H1 (cell line): ENCODE measurements around the gene LCLAT1. TPM values are rescaled to one million over a fixed set of nuclear protein-coding genes. Genes with fewer than 3 reads are reported as not detected.

ENCODE experiments used
- CTCF ChIA-PET: fragments of 300-600 bp; sonication (Branson Sonifier 250); formaldehyde crosslinking; loops from one replicate; lab custom pipeline; 2021; ENCODE audit not compliant: partially characterized antibody; lab: Charles Lee
- POLR2A ChIA-PET: fragments of 300-600 bp; sonication (Branson Sonifier 250); formaldehyde crosslinking; loops from one replicate; lab custom pipeline; 2021; ENCODE audit warnings: inconsistent platforms; ENCODE audit not compliant: partially characterized antibody; lab: Charles Lee
- DNase-seq, 2 experiments: peaks; one replicate each; pipeline versions ENCODE4 v3.0.0 to v3.0.0-alpha.2; 2010 to 2022; ENCODE audit warnings: low spot score in 2 of 2, low read depth in 1 of 2, mixed read lengths in 1 of 2
- FAIRE-seq: peaks from 2 replicates; lab custom pipeline; 2011; peaks lifted over from hg19 to GRCh38; lab: Jason Lieb, UNC
- H2AFZ ChIP-seq: 2 replicates; pipeline ENCODE4 v1.8.1; 2012; ENCODE audit warnings: low read length, inconsistent platforms
- H2AK5ac ChIP-seq: 2 replicates; pipeline ENCODE4 v1.6.1; 2013; ENCODE audit warnings: low read depth, low read length
- H2BK120ac ChIP-seq: replicated peaks from 2 replicates; pipeline ENCODE3; 2013; ENCODE audit warnings: low read depth, low read length, inconsistent platforms
- H2BK12ac ChIP-seq: 2 replicates; pipeline ENCODE4 v1.6.1; 2013; ENCODE audit warnings: low read depth, low read length
- H2BK15ac ChIP-seq: 2 replicates; pipeline ENCODE4 v1.6.1; 2013; ENCODE audit warnings: low read length
- H2BK20ac ChIP-seq: 2 replicates; pipeline ENCODE4 v1.6.1; 2013; ENCODE audit warnings: low read length
- H2BK5ac ChIP-seq: 2 replicates; pipeline ENCODE4 v1.6.1; 2013; ENCODE audit warnings: low read depth, low read length
- H3K14ac ChIP-seq: 2 replicates; pipeline ENCODE4 v1.6.1; 2013; ENCODE audit warnings: inconsistent platforms; ENCODE audit not compliant: insufficient read length
- H3K18ac ChIP-seq: 2 replicates; pipeline ENCODE4 v1.6.1; 2013; ENCODE audit warnings: low read length; ENCODE audit errors: extremely low read depth
- H3K23ac ChIP-seq: 2 replicates; pipeline ENCODE4 v1.6.1; 2013; ENCODE audit warnings: inconsistent platforms; ENCODE audit not compliant: insufficient read length
- H3K23me2 ChIP-seq: 2 replicates; pipeline ENCODE4 v1.6.1; 2013; ENCODE audit warnings: low read depth, low read length
- H3K27ac ChIP-seq: 2 replicates; pipeline ENCODE4 v1.6.1; 2011; ENCODE audit warnings: low read depth, low read length, inconsistent platforms
- H3K27me3 ChIP-seq, 4 experiments: replicated peaks in 1 of 4; 1 replicate in 1 of 4; 2 replicates in 3 of 4; pipeline versions ENCODE4 v1.6.1 to v1.8.1; 2011 to 2013; ENCODE audit warnings: low read length in 3 of 4, mild to moderate bottlenecking in 3 of 4, inconsistent platforms in 2 of 4, mixed read lengths in 2 of 4, moderate library complexity in 1 of 4; ENCODE audit not compliant: control insufficient read depth in 3 of 4, insufficient read depth in 3 of 4; ENCODE audit errors: extremely low read depth in 1 of 4
- H3K36me3 ChIP-seq, 4 experiments: 2 replicates each; pipeline versions ENCODE4 v1.6.1 to v1.8.1; 2011 to 2013; ENCODE audit warnings: mild to moderate bottlenecking in 4 of 4, low read length in 3 of 4, moderate library complexity in 2 of 4, control low read depth in 1 of 4, inconsistent platforms in 1 of 4; ENCODE audit not compliant: insufficient read depth in 4 of 4, control insufficient read depth in 2 of 4
- H3K4ac ChIP-seq: replicated peaks from 2 replicates; pipeline ENCODE3; 2013; ENCODE audit warnings: low read length, low read depth, mixed read lengths, inconsistent platforms; ENCODE audit not compliant: insufficient read length
- H3K4me1 ChIP-seq, 4 experiments: replicated peaks in 1 of 4; 1 replicate in 1 of 4; 2 replicates in 3 of 4; pipeline versions ENCODE4 v1.6.1 to v1.8.1; 2011 to 2013; ENCODE audit warnings: low read length in 3 of 4, inconsistent platforms in 2 of 4, mixed read lengths in 1 of 4; ENCODE audit not compliant: insufficient read depth in 4 of 4, control insufficient read depth in 3 of 4
- H3K4me2 ChIP-seq, 2 experiments: 2 replicates each; pipeline versions ENCODE4 v1.6.1 to v1.8.1; 2011 to 2013; ENCODE audit warnings: low read depth in 2 of 2, low read length in 2 of 2, control low read depth in 1 of 2, inconsistent platforms in 1 of 2, mild to moderate bottlenecking in 1 of 2; ENCODE audit not compliant: insufficient read depth in 1 of 2
- H3K4me3 ChIP-seq, 4 experiments: fragments of 200-600, 300-600 bp in 1 of 4; sonication (generic), shearing (Covaris generic), sonication (Bioruptor Twin) in 1 of 4; 2 replicates each; pipeline versions ENCODE4 v1.5.1 to v1.8.1; 2011 to 2016; ENCODE audit warnings: low read length in 4 of 4, low read depth in 3 of 4, control low read depth in 2 of 4, inconsistent platforms in 2 of 4, mild to moderate bottlenecking in 2 of 4, mixed read lengths in 1 of 4, moderate library complexity in 1 of 4; ENCODE audit not compliant: insufficient read depth in 2 of 4; ENCODE audit errors: extremely low read depth in 1 of 4
- H3K56ac ChIP-seq: replicated peaks from 2 replicates; pipeline ENCODE3; 2013; ENCODE audit warnings: low read depth, mild to moderate bottlenecking, mixed read lengths, low read length, inconsistent platforms; ENCODE audit not compliant: insufficient read length
- H3K79me1 ChIP-seq: 2 replicates; pipeline ENCODE4 v1.6.1; 2013; ENCODE audit warnings: low read depth, low read length, control low read depth
- H3K79me2 ChIP-seq, 2 experiments: 2 replicates each; pipeline versions ENCODE4 v1.6.1 to v1.8.1; 2012 to 2013; ENCODE audit warnings: low read length in 2 of 2, mild to moderate bottlenecking in 2 of 2, inconsistent platforms in 1 of 2; ENCODE audit not compliant: insufficient read depth in 2 of 2, control insufficient read depth in 1 of 2
- H3K9ac ChIP-seq, 4 experiments: replicated peaks in 1 of 4; 1 replicate in 1 of 4; 2 replicates in 3 of 4; pipeline versions ENCODE4 v1.6.1 to v1.8.1; 2011 to 2013; ENCODE audit warnings: low read depth in 3 of 4, low read length in 3 of 4, control low read depth in 2 of 4, mild to moderate bottlenecking in 2 of 4, moderate library complexity in 2 of 4, inconsistent platforms in 1 of 4; ENCODE audit errors: extremely low read depth in 1 of 4
- H3K9me3 ChIP-seq, 2 experiments: 2 replicates each; pipeline versions ENCODE4 v1.6.1 to v1.8.1; 2012 to 2013; ENCODE audit warnings: mild to moderate bottlenecking in 2 of 2, moderate library complexity in 2 of 2, control low read depth in 1 of 2, inconsistent platforms in 1 of 2, low read depth in 1 of 2, low read length in 1 of 2, mixed read lengths in 1 of 2; ENCODE audit not compliant: insufficient read depth in 2 of 2
- H4K20me1 ChIP-seq, 2 experiments: replicated peaks in 1 of 2; 2 replicates each; pipeline versions ENCODE3 to v1.8.1; 2011 to 2013; ENCODE audit warnings: inconsistent platforms in 2 of 2, low read length in 2 of 2, mild to moderate bottlenecking in 1 of 2; ENCODE audit not compliant: insufficient read depth in 2 of 2, control insufficient read depth in 1 of 2
- H4K5ac ChIP-seq: 2 replicates; pipeline ENCODE4 v1.6.1; 2013; ENCODE audit warnings: low read length, low read depth, mixed read lengths, inconsistent platforms; ENCODE audit not compliant: insufficient read length
- H4K8ac ChIP-seq: 2 replicates; pipeline ENCODE4 v1.8.0; 2013; ENCODE audit warnings: mild to moderate bottlenecking, moderate library complexity, low read length, inconsistent platforms; ENCODE audit not compliant: insufficient read depth; ENCODE audit errors: extremely low read depth
- H4K91ac ChIP-seq: replicated peaks from 2 replicates; pipeline ENCODE3; 2013; ENCODE audit warnings: low read length, mixed read lengths, inconsistent platforms; ENCODE audit not compliant: insufficient read length
- ASH2L ChIP-seq: fragments of 200-600, 300-600 bp; sonication (generic); IDR thresholded peaks from one replicate; pipeline ENCODE4 v1.7.1; 2017; ENCODE audit warnings: low read length
- BRCA1 ChIP-seq: IDR thresholded peaks from 2 replicates; pipeline ENCODE4 v1.6.1; 2012; ENCODE audit warnings: low read depth, low read length, improper control_type of control experiment
- CBX5 ChIP-seq: fragments of 300-800, 300-1000 bp; sonication (generic); IDR thresholded peaks from 2 replicates; pipeline ENCODE4 v1.7.1; 2016; ENCODE audit warnings: antibody characterized with exemption, low read length, low read depth
- CHD1 ChIP-seq: IDR thresholded peaks from 2 replicates; pipeline ENCODE4 v1.6.1; 2012; ENCODE audit warnings: low read depth, low read length, improper control_type of control experiment
- POU5F1 ChIP-seq: IDR thresholded peaks from 2 replicates; pipeline ENCODE4 v1.6.1; 2011; ENCODE audit warnings: low read depth, mild to moderate bottlenecking, low read length, moderate library complexity
- SAP30 ChIP-seq: fragments of 300-600 bp; sonication (generic); IDR thresholded peaks from 2 replicates; pipeline ENCODE4 v1.7.1; 2012; ENCODE audit warnings: low read length, moderate library complexity, mild to moderate bottlenecking, inconsistent platforms; ENCODE audit not compliant: insufficient read depth, insufficient replicate concordance
- TCF12 ChIP-seq: IDR thresholded peaks from 2 replicates; pipeline ENCODE4 v1.6.1; 2011; ENCODE audit warnings: low read depth, mild to moderate bottlenecking, low read length
- WGBS, 2 experiments: shearing (Covaris generic) in 1 of 2; methylation state at CpG; one replicate each; pipeline versions ENCODE4 v1.1.6 to v1.1.7; 2013 to 2015; ENCODE audit warnings: low lambda C conversion rate in 2 of 2, mixed read lengths in 2 of 2, inconsistent platforms in 1 of 2, low coverage in 1 of 2, missing lambda C conversion rate in 1 of 2; ENCODE audit not compliant: insufficient replicate concordance in 2 of 2, insufficient coverage in 1 of 2, insufficient read length in 1 of 2; ENCODE audit errors: extremely low coverage in 1 of 2, missing lambda C conversion rate in 1 of 2; 5-methylcytosine and 5-hydroxymethylcytosine counted together
- polyA plus RNA-seq, 7 experiments: library from polyadenylated mRNA; depleted of rRNA in 3 of 7; stranded (reverse) in 5 of 7; unstranded in 2 of 7; fragments of >200 nt in 5 of 7; fragments of 200-250 nt in 2 of 7; gene quantifications; 1 replicate in 5 of 7; 2 replicates in 1 of 7; 4 replicates in 1 of 7; pipeline versions ENCODE4 v1.2.1 to v1.2.3, GENCODE V29; 2011 to 2013; ENCODE audit warnings: missing spikeins in 2 of 7, mixed read lengths in 2 of 7
- total RNA-seq: library from RNA; stranded (reverse); fragmentation: NEBNext Ultra II Directional; extraction: Animal tissue kit (Norgen Biotek cat#: 25700); gene quantifications from 2 replicates; pipeline ENCODE4 v1.2.1, GENCODE V29; 2021

LCLAT1 gene
- total and polyA plus RNA-seq, 2 of the 8 experiments (the other 6 are each of a cell fraction or from before 2014, with no cell fraction given) = 7.6 to 22.0 TPM

DNA sequence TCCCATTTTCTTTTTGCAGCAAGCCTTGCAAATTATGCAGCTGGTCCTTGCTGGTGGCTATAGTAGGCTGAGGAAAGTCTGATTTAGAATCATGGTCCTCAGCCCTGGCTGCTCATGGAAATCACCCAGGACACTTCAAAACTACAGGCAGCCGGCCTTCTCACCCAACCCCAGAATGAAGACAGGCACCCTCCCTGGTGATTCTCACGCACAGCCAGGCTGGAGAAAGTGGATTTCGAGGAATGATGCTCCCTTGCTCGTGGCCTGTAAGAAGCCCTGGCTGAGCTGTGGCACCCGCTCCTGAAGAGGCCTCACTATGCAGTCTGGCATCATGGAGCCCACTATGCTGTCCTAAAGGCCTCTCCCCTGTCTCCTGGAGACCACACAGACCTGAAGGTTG, 202.8 kb downstream of the LCLAT1 start:
- Histone ChIP-seq H3K4me2 (no peak overlapping the region), H3K23me2 (no peaks in the 10 kb centered on the region), H3K79me2 (no peaks in the 10 kb centered on the region), H3K27ac (no peak overlapping the region), H4K8ac (no peak overlapping the region), H2BK20ac (no peak overlapping the region), H2AFZ (no peak overlapping the region), H3K79me1 (no peaks in the 10 kb centered on the region), H2BK5ac (no peak overlapping the region), H2BK15ac (no peak overlapping the region), H3K27me3 (peaks cover 0 to 6% (median 5%) of the 10 kb centered on the region in 4 experiments; a peak in 4 of 7 replicates), H3K4me3 (no peak overlapping the region), H3K36me3 (no peaks in the 10 kb centered on the region), H2AK5ac (no peak overlapping the region), H4K91ac (no peak overlapping the region), H2BK12ac (no peak overlapping the region), H3K14ac (no peak overlapping the region), H2BK120ac (no peak overlapping the region), H3K23ac (no peak overlapping the region), H4K5ac (no peak overlapping the region), H4K20me1 (no peaks in the 10 kb centered on the region), H3K4ac (no peak overlapping the region), H3K56ac (no peak overlapping the region), H3K18ac (no peak overlapping the region), H3K9ac (no peak overlapping the region), H3K4me1 (peaks cover 7 to 11% (median 9%) of the 10 kb centered on the region in 4 experiments; a peak in 6 of 7 replicates), H3K9me3 (no peaks in the 10 kb centered on the region)
- DNase-seq = no peak
- 68% methylated on average over 5 of the region's 5 CpGs; no CpG with 5 or more reads in 1 of the 2 experiments for WGBS, 2 experiments
- POLR2A ChIA-PET = interaction anchor here (0.9 kb wide), 1 partner anchor 109 kb away, joined by 3 read pairs; no protein-coding TSS in a partner anchor
- CTCF ChIA-PET = interaction anchor here (0.9 kb wide), 1 partner anchor 106 kb away, joined by 3 read pairs; no protein-coding TSS in a partner anchor
- FAIRE-seq = no peak
- TF ChIP-seq SAP30 = no peak
- no peak for TF ChIP-seq CHD1
- TF ChIP-seq TCF12 = no peak
- no peak for TF ChIP-seq ASH2L
- no peak for TF ChIP-seq CBX5
- no peak for TF ChIP-seq BRCA1
- no peak for TF ChIP-seq POU5F1
